HepG2 (cell line): ENCODE data around the gene C12orf43. TPM values are rescaled to one million over a fixed set of nuclear protein-coding genes. Genes with fewer than 3 reads are reported as not detected.

ENCODE experiments used
- CTCF ChIP-seq: sonication (generic); formaldehyde crosslinking; IDR thresholded peaks from 2 replicates; pipeline ENCODE4 v1.5.0; 2020; ENCODE audit warnings: mild to moderate bottlenecking, missing genetic modification reagents, moderate library complexity
- SAFB2 ChIP-seq: sonication (generic); formaldehyde crosslinking; IDR thresholded peaks from 2 replicates; pipeline ENCODE4 v1.5.1; 2020; ENCODE audit warnings: missing genetic modification reagents, low read depth, mild to moderate bottlenecking, borderline replicate concordance
- STAG1 ChIP-seq: sonication (generic); formaldehyde crosslinking; IDR thresholded peaks from 2 replicates; pipeline ENCODE4 v1.4.0; 2020; ENCODE audit warnings: missing genetic modification reagents
- TEAD3 ChIP-seq: optimal IDR thresholded peaks from 2 replicates; pipeline ENCODE3; 2016; ENCODE audit warnings: borderline replicate concordance
- ZBTB33 ChIP-seq: sonication (generic); formaldehyde crosslinking; IDR thresholded peaks from 2 replicates; pipeline ENCODE4 v1.4.0; 2020; ENCODE audit warnings: missing genetic modification reagents
- ZBTB46 ChIP-seq: sonication (generic); formaldehyde crosslinking; IDR thresholded peaks from 2 replicates; pipeline ENCODE4 v1.4.0; 2020; ENCODE audit warnings: mild to moderate bottlenecking, missing genetic modification reagents, borderline replicate concordance
- ZEB1 ChIP-seq: IDR thresholded peaks from 2 replicates; pipeline ENCODE4 v1.6.1; 2012; ENCODE audit warnings: mild to moderate bottlenecking, low read depth, inconsistent platforms; ENCODE audit not compliant: insufficient replicate concordance
- ZFP36 ChIP-seq: fragments of 150-350 bp; IDR thresholded peaks from 2 replicates; pipeline ENCODE4 v1.6.1; 2018; ENCODE audit warnings: borderline replicate concordance, low read length, low read depth; ENCODE audit not compliant: partially characterized antibody
- ZNF234 ChIP-seq: sonication (generic); formaldehyde crosslinking; conservative IDR thresholded peaks from 2 replicates; pipeline ENCODE4 v1.5.1; 2020; ENCODE audit warnings: mild to moderate bottlenecking, missing genetic modification reagents
- ZNF660 ChIP-seq: sonication (generic); formaldehyde crosslinking; IDR thresholded peaks from 2 replicates; pipeline ENCODE4 v1.5.1; 2020; ENCODE audit warnings: mild to moderate bottlenecking, low read depth, missing genetic modification reagents, borderline replicate concordance
- ZNF724P ChIP-seq: sonication (generic); formaldehyde crosslinking; IDR thresholded peaks from 2 replicates; pipeline ENCODE4 v1.8.0; 2022; ENCODE audit warnings: missing genetic modification reagents, borderline replicate concordance
- ZNF883 ChIP-seq: sonication (generic); formaldehyde crosslinking; IDR thresholded peaks from 2 replicates; pipeline ENCODE4 v1.5.1; 2020; ENCODE audit warnings: mild to moderate bottlenecking, missing genetic modification reagents; ENCODE audit errors: not compliant biosample characterization
- polyA plus RNA-seq, 8 experiments: library from polyadenylated mRNA; depleted of rRNA in 3 of 8; stranded (reverse) in 7 of 8; unstranded in 1 of 8; fragments of >200 nt; fragmentation: Illumina TruSeq in 4 of 8; extraction: Trizol in 4 of 8; gene quantifications; 2 replicates each; pipeline versions ENCODE4 v1.2.1 to v1.2.3, GENCODE V29; 2011 to 2016; ENCODE audit warnings: low read depth in 4 of 8, missing spikeins in 1 of 8, mixed read lengths in 1 of 8; ENCODE audit not compliant: insufficient read depth in 1 of 8
- total RNA-seq, 5 experiments: library from RNA; depleted of rRNA; stranded (reverse); fragments of >200 nt; fragmentation: Illumina TruSeq; extraction: Trizol; gene quantifications; 2 replicates each; pipeline ENCODE4 v1.2.3, GENCODE V29; 2016; ENCODE audit warnings: low read depth in 1 of 5
- TF ChIP-seq, protein P1 (sequence below): sonication (generic); formaldehyde crosslinking; IDR thresholded peaks from 2 replicates; pipeline ENCODE4 v1.4.0; 2020; ENCODE audit warnings: mild to moderate bottlenecking, missing genetic modification reagents

C12orf43 gene
- total and polyA plus RNA-seq, 2 of the 13 experiments (the other 11 are each of a cell fraction or from before 2014, with no cell fraction given), result 7.9 to 11.1 TPM

DNA sequence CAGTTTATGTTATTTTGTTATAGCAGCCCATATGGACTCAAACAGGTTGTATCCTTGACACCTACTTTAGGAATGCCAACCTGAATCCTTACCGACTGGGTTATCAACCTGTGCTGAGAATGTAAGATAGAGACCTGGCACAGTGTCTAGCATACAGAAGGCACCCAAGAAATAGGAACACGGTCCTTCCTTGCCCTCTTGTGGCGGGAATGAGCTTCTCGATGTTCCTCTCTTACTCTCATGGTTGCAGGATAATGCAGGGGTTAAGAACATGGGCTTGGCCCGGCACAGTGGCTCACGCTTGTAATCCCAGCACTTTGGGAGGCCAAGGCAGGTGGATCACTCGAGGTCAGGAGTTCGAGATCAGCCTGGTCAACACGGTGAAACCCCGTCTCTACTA is 6.5 kb downstream of the C12orf43 start (continued):
- TF ChIP-seq CTCF (CRISPR knock-in tag) (peak; percentile 81), ZNF660 (CRISPR knock-in tag) (no peak), SAFB2 (CRISPR knock-in tag) (no peak), ZBTB46 (CRISPR knock-in tag) (no peak), ZEB1 (no peak), STAG1 (CRISPR knock-in tag) (peak; percentile 90), ZNF234 (CRISPR knock-in tag) (no peak), TEAD3 (CRISPR knock-in tag) (peak; percentile 99), ZNF883 (no peak), ZNF724P (CRISPR knock-in tag) (no peak), ZFP36 (no peak), ZBTB33 (CRISPR knock-in tag) (peak; percentile 5; the same call in 1 of the 2 replicates)
- TF ChIP-seq, protein P1, sequence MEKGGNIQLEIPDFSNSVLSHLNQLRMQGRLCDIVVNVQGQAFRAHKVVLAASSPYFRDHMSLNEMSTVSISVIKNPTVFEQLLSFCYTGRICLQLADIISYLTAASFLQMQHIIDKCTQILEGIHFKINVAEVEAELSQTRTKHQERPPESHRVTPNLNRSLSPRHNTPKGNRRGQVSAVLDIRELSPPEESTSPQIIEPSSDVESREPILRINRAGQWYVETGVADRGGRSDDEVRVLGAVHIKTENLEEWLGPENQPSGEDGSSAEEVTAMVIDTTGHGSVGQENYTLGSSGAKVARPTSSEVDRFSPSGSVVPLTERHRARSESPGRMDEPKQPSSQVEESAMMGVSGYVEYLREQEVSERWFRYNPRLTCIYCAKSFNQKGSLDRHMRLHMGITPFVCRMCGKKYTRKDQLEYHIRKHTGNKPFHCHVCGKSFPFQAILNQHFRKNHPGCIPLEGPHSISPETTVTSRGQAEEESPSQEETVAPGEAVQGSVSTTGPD, result no peak
